ENCODE data around the gene NFX1.
A peak's percentile ranks its signal among the peaks of the same experiment; 100 is the strongest.

The NFX1 gene

DNA sequence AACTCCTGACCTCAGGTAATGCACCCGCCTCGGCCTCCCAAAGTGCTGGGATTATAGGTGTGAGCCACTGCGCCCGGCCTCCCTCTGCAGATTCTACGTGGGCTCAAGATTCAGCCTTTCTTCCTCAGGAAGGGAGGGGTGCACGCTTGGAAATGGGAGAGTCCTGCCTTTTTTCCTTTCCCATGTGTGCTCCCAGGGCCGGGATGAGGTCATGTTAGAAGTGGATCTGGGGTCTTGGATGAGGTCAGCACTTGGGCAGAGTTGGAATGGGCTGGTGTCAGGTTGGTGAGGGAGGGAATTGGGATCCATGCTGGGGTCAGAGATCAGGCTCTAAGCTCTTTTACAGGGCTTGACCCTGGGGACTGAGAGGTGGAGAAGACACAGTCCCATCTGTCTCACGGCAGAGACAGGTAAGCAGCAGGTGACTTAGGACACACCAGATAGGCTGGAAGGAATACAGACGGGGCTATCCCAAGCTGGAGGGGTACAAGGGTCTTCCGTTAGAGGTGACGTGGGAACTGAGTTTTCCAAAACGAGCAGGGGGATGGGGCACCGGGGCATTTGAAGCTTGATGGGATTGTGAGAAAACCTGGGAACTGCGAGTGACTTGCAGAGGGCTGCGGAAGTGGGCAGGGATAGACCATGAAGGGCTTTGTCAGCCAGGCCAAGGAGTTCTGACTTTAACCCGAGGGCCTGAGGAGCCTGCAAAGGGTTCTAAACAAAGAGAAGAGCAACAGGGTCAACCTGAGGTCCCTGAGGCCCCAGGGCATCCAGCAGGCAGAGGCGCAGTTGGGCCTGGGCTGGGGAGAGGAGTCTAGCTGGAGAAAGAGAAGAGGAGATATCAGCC, 113.8 kb downstream of the NFX1 start:
- no peak for DNase-seq (ENCODE audit: low read depth)
- TF ChIP-seq, protein P1, sequence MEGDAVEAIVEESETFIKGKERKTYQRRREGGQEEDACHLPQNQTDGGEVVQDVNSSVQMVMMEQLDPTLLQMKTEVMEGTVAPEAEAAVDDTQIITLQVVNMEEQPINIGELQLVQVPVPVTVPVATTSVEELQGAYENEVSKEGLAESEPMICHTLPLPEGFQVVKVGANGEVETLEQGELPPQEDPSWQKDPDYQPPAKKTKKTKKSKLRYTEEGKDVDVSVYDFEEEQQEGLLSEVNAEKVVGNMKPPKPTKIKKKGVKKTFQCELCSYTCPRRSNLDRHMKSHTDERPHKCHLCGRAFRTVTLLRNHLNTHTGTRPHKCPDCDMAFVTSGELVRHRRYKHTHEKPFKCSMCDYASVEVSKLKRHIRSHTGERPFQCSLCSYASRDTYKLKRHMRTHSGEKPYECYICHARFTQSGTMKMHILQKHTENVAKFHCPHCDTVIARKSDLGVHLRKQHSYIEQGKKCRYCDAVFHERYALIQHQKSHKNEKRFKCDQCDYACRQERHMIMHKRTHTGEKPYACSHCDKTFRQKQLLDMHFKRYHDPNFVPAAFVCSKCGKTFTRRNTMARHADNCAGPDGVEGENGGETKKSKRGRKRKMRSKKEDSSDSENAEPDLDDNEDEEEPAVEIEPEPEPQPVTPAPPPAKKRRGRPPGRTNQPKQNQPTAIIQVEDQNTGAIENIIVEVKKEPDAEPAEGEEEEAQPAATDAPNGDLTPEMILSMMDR (conservative IDR thresholded peaks at IDR 0.05; ENCODE audit: control insufficient read depth, insufficient read depth, low read depth, low read length), result no peak

DNA sequence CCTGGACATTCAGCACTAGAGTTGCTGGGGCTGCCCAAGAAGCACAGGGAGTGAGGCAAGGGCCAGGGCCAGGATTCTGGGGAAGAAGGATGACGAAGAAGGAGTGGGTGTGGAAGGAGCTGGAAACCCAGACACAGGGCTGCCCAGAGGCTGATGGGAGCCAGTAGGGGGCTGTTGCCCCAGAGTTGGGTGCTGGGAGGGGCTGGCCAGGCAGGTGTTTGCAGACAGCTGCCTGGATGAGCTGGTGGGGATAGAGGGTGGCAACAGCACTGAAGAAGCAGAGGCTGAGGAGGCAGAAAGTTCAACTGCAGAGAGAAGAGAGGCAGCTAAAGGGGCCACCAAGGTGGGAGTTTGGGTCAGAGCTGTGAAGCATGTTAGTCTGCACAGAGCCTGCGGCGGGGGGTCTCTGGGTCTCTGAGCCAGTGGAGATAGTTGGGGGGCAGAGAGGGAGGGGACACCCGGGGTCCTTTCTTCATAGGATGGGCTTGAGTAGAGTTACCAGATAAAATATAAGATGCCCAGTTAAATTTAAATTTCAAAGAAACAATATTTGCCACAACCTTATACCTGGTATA, 114.6 kb downstream of the NFX1 start:
- peak; percentile 22 for DNase-seq (ENCODE audit: low read depth)
- no peak overlapping the region for H3K4me3 ChIP-seq (ENCODE audit: control insufficient read depth, low read depth, low read length)
- TF ChIP-seq, protein P1 (conservative IDR thresholded peaks at IDR 0.05; ENCODE audit: control insufficient read depth, insufficient read depth, low read depth, low read length), result no peak

More for the DNA sequence above, 113.8 kb downstream of the NFX1 start:
- H3K4me3 ChIP-seq (ENCODE audit: control insufficient read depth, low read depth, low read length), result no peak overlapping the region

DNA sequence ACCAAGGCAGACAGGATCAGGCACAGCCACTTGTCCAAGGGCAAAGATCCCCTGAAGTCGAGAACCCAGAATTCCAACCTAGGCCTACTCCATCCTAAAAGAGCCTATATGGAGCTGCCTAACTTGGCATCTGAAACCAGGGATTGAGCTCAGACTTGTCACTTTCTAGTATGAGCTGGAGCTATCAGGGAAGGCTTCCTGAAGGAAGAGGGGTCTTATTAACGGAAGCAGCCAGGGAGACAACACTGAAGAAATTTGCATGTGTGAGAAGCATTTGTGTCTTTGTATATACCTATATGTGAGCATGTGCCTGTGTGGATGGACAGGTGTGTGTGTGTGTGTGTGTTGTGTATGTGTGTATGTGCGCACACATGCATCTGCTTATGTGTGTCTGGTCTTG, 116.7 kb downstream of the NFX1 start:
- TF ChIP-seq, protein P1 (conservative IDR thresholded peaks at IDR 0.05; ENCODE audit: control insufficient read depth, insufficient read depth, low read depth, low read length), result no peak
- no peak for DNase-seq (ENCODE audit: low read depth)
- no peak overlapping the region for H3K4me3 ChIP-seq (ENCODE audit: control insufficient read depth, low read depth, low read length)

GRCh38 chr9:33408087-33408486, 117.8 kb downstream of the NFX1 start:
- DNase-seq (ENCODE audit: low read depth), result peak; percentile 30
- no peak overlapping the region for H3K4me3 ChIP-seq (ENCODE audit: control insufficient read depth, low read depth, low read length)
- TF ChIP-seq, protein P1 (conservative IDR thresholded peaks at IDR 0.05; ENCODE audit: control insufficient read depth, insufficient read depth, low read depth, low read length), result no peak

- no peak for DNase-seq (ENCODE audit: low read depth)
- TF ChIP-seq, protein P1 (conservative IDR thresholded peaks at IDR 0.05; ENCODE audit: control insufficient read depth, insufficient read depth, low read depth, low read length), result no peak
- H3K4me3 ChIP-seq (ENCODE audit: control insufficient read depth, low read depth, low read length), result no peak overlapping the region
Measured at GRCh38 chr9:33414268-33414667, 124.0 kb downstream of the NFX1 start.

DNA sequence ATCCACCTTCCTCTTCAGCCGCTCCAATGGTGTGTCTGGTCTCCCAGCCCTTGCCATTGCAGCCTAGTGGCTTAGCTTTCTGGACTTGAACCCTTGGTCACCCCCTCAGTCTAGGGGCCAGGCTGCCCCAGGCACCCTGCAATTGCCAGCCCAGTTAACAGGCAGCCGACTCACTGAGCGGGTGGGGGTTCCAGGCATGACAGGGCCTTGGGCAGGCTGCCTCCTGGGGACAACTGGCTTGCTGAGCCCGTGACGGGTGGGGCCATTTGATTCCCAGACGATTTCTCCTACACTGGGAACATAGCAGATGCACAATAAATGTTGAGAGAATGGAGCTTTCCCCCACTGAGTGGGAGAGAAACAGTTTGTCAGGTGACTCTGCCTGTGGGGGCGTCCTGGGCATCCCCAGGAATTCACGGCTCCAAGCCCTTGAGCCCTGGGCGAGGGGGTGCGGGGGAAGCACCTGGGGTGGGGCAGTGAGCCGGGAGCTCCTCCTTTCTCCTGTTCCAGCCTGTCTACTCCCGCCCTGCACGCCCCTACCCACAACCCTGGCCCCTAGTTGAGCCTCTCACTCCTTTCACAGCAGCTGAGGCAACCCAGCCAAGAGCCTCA, 124.7 kb downstream of the NFX1 start:
- no peak for DNase-seq (ENCODE audit: low read depth)
- TF ChIP-seq, protein P1 (conservative IDR thresholded peaks at IDR 0.05; ENCODE audit: control insufficient read depth, insufficient read depth, low read depth, low read length), result no peak
- no peak overlapping the region for H3K4me3 ChIP-seq (ENCODE audit: control insufficient read depth, low read depth, low read length)
